Endothelial cell of umbilical vein (primary cell): ENCODE results near the gene DNASE1.

ENCODE experiments used
- CTCF ChIP-seq, 2 donors: IDR thresholded peaks; 1 replicate in 1 of 2; 2 replicates in 1 of 2; pipeline ENCODE4 v1.5.1; 2011; ENCODE audit warnings: low read length in 2 of 2, mild to moderate bottlenecking in 2 of 2, moderate library complexity in 2 of 2, control low read depth in 1 of 2, inconsistent platforms in 1 of 2, low read depth in 1 of 2; ENCODE audit not compliant: insufficient read depth in 1 of 2; ENCODE audit errors: extremely low read depth in 1 of 2
- EZH2 ChIP-seq: IDR thresholded peaks from 2 replicates; pipeline ENCODE4 v1.6.1; 2012; ENCODE audit warnings: borderline replicate concordance, low read depth, mild to moderate bottlenecking, moderate library complexity, low read length, inconsistent platforms; ENCODE audit not compliant: severe bottlenecking
- FOS ChIP-seq: IDR thresholded peaks from 2 replicates; pipeline ENCODE4 v1.6.1; 2011; ENCODE audit warnings: mild to moderate bottlenecking, low read length, moderate library complexity, borderline replicate concordance; ENCODE audit not compliant: insufficient read depth
- MAX ChIP-seq: IDR thresholded peaks from 2 replicates; pipeline ENCODE4 v1.6.1; 2011; ENCODE audit not compliant: insufficient read depth, insufficient read length

GRCh38 chr16:3645504-3646347 is 8.8 kb upstream of the DNASE1 start:
- TF ChIP-seq EZH2 (no peak), MAX (no peak), CTCF (IDR thresholded peaks at IDR 0.05; ENCODE audit: extremely low read depth in 1 of 2, insufficient read depth in 1 of 2, low read depth in 1 of 2, low read length in 2 of 2) (no peak), FOS (no peak)
